Muscle of arm (tissue), 12 donors: ENCODE data around the gene PPP1R3C. TPM values are rescaled to one million over a fixed set of nuclear protein-coding genes. Genes with fewer than 3 reads are reported as not detected.

Experiments
- polyA plus RNA-seq, 12 donors: library from polyadenylated mRNA; unstranded; fragments of 120-200 nt; gene quantifications; one replicate each; pipeline ENCODE4 v1.2.1, GENCODE V29; 2013; ENCODE audit not compliant: insufficient read length in 12 of 12

PPP1R3C gene
- polyA plus RNA-seq, 12 donors: 33.2 to 271 (median 126) TPM; not detected in 1

Other genes starting within 250 kb of the PPP1R3C start
- 10 to 100 TPM in 11 of 12 donors, not detected in 1; 13.3 to 32.2 (median 19.1) TPM for gene HECTD2, start 222.7 kb downstream of the PPP1R3C start, polyA plus RNA-seq
- 10 to 100 TPM in 11 of 12 donors, not detected in 1; 28.3 to 48.8 (median 42.9) TPM for gene TNKS2, start 165.4 kb upstream of the PPP1R3C start, polyA plus RNA-seq